ENCODE measurements around the gene ATOSB. TPM values are rescaled to one million over a fixed set of nuclear protein-coding genes. Genes with fewer than 3 reads are reported as not detected.

Gene ATOSB
- polyA plus RNA-seq, 3 donors: 18.5 to 96.8 (median 23.7) TPM

GRCh38 chr9:35142037-35142436 lies 26.4 kb upstream of the ATOSB start:
- Histone ChIP-seq H3K9ac (ENCODE audit: insufficient read depth, low read length, poor library complexity, severe bottlenecking) (no peak overlapping the region), H3K27ac (ENCODE audit: low read depth in 1 of 2, low read length in 2 of 2) (no peak overlapping the region), H3K79me2 (ENCODE audit: insufficient read depth, low read length) (no peaks in the 10 kb centered on the region), H2AFZ (ENCODE audit: insufficient read depth, low read depth, low read length, poor library complexity, severe bottlenecking) (no peak overlapping the region), H3K4me3 (replicated peaks in 1 of 3; ENCODE audit: low read depth in 2 of 3, low read length in 3 of 3) (no peak overlapping the region), H3K4me2 (replicated peaks; ENCODE audit: extremely low read depth, low read length, poor library complexity, severe bottlenecking) (no peak overlapping the region), H3K9me3 (replicated peaks in 1 of 2; ENCODE audit: control insufficient read depth in 1 of 2, insufficient read depth in 1 of 2, low read length in 2 of 2) (peaks cover 40 to 63% of the 10 kb centered on the region in 2 donors), H3K27me3 (ENCODE audit: control insufficient read depth in 2 of 2, insufficient read depth in 2 of 2, low read length in 2 of 2) (no peaks in the 10 kb centered on the region), H4K20me1 (ENCODE audit: insufficient read depth, low read length) (no peaks in the 10 kb centered on the region), H3K4me1 (ENCODE audit: control insufficient read depth in 1 of 2, insufficient read depth in 2 of 2, low read length in 2 of 2) (no peaks in the 10 kb centered on the region), H3K36me3 (replicated peaks in 1 of 2; ENCODE audit: control insufficient read depth in 1 of 2, insufficient read depth in 2 of 2, low read length in 2 of 2) (no peaks in the 10 kb centered on the region)
- intact Hi-C loops (cut with micrococcal nuclease): no loop called here
- Mint-ChIP-seq H3K4me1 (no peaks in the 10 kb centered on the region), H3K9me3 (peaks cover 27 to 61% (median 55%) of the 10 kb centered on the region in 7 donors), H3K27ac (no peak overlapping the region), H3K4me3 (no peak overlapping the region), H3K36me3 (no peaks in the 10 kb centered on the region), H3K27me3 (ENCODE audit: low read depth in 3 of 3) (peaks cover 2 to 4% (median 3%) of the 10 kb centered on the region in 3 donors)
- 93% methylated on average over 3 of the region's 5 CpGs for WGBS (ENCODE audit: insufficient coverage)
- no peak for TF ChIP-seq CTCF (IDR thresholded peaks at IDR 0.05)
- no peak for DNase-seq

- Histone ChIP-seq H2AFZ (ENCODE audit: insufficient read depth, low read depth, low read length, poor library complexity, severe bottlenecking) (no peak overlapping the region), H3K9ac (ENCODE audit: insufficient read depth, low read length, poor library complexity, severe bottlenecking) (no peak overlapping the region), H3K4me2 (replicated peaks; ENCODE audit: extremely low read depth, low read length, poor library complexity, severe bottlenecking) (no peak overlapping the region), H4K20me1 (ENCODE audit: insufficient read depth, low read length) (no peaks in the 10 kb centered on the region), H3K27ac (ENCODE audit: low read depth in 1 of 2, low read length in 2 of 2) (no peak overlapping the region), H3K4me3 (replicated peaks in 1 of 3; ENCODE audit: low read depth in 2 of 3, low read length in 3 of 3) (no peak overlapping the region), H3K36me3 (replicated peaks in 1 of 2; ENCODE audit: control insufficient read depth in 1 of 2, insufficient read depth in 2 of 2, low read length in 2 of 2) (no peaks in the 10 kb centered on the region), H3K27me3 (ENCODE audit: control insufficient read depth in 2 of 2, insufficient read depth in 2 of 2, low read length in 2 of 2) (no peaks in the 10 kb centered on the region), H3K9me3 (replicated peaks in 1 of 2; ENCODE audit: control insufficient read depth in 1 of 2, insufficient read depth in 1 of 2, low read length in 2 of 2) (peaks cover 40 to 59% of the 10 kb centered on the region in 2 donors), H3K4me1 (ENCODE audit: control insufficient read depth in 1 of 2, insufficient read depth in 2 of 2, low read length in 2 of 2) (no peaks in the 10 kb centered on the region), H3K79me2 (ENCODE audit: insufficient read depth, low read length) (no peaks in the 10 kb centered on the region)
- H3K9me3 Mint-ChIP-seq: peaks cover 27 to 63% (median 51%) of the 10 kb centered on the region in 7 donors
- no peaks in the 10 kb centered on the region for H3K4me1 Mint-ChIP-seq
- no peak overlapping the region for H3K27ac Mint-ChIP-seq
- intact Hi-C loops (cut with micrococcal nuclease): no loop called here
- DNase-seq: no peak
- no peak overlapping the region for H3K4me3 Mint-ChIP-seq
- H3K36me3 Mint-ChIP-seq: no peaks in the 10 kb centered on the region
- TF ChIP-seq CTCF (IDR thresholded peaks at IDR 0.05): no peak
- whole genome bisulfite sequencing (ENCODE audit: insufficient coverage): 93% methylated on average over 1 of the region's 2 CpGs
- H3K27me3 Mint-ChIP-seq (ENCODE audit: low read depth in 3 of 3): peaks cover 4 to 5% (median 4%) of the 10 kb centered on the region in 3 donors
Measured at GRCh38 chr9:35140093-35140492, 24.4 kb upstream of the ATOSB start.

All from CD14-positive monocyte (primary cell).